Measurements from ENCODE around the gene PPM1B.

- TF ChIP-seq GATA2 (IDR thresholded peaks at IDR 0.05; ENCODE audit: low read depth, low read length): no peak
- no peak for TF ChIP-seq GATA3 (IDR thresholded peaks at IDR 0.05; ENCODE audit: low read depth, low read length)
These were observed 41.7 kb downstream of the PPM1B start for GRCh38 chr2:44210362-44210761.

Measured in SH-SY5Y (cell line).